ENCODE data around the gene RHBDL1. TPM values are rescaled to one million over a fixed set of nuclear protein-coding genes. Genes with fewer than 3 reads are reported as not detected.

The RHBDL1 gene
- total and polyA plus RNA-seq, 4 donors: 0.91 to 5.4 (median 1.6) TPM

GRCh38 chr16:672371-672770 lies 3.1 kb upstream of the RHBDL1 start:
- H3K9ac ChIP-seq (ENCODE audit: insufficient read depth in 1 of 2, low read length in 2 of 2): no peak overlapping the region
- no peaks in the 10 kb centered on the region for H3K27me3 ChIP-seq (ENCODE audit: control insufficient read depth in 3 of 3, insufficient read depth in 3 of 3, low read length in 2 of 3)
- no peak overlapping the region for H3K4me3 ChIP-seq
- DNase-seq: no peak
- TF ChIP-seq CTCF (IDR thresholded peaks at IDR 0.05; ENCODE audit: control extremely low read depth, extremely low read depth): no peak
- peaks cover 0 to 22% (median 4%) of the 10 kb centered on the region in 5 donors for H3K4me1 ChIP-seq (ENCODE audit: control insufficient read depth in 5 of 5, insufficient read depth in 5 of 5, low read length in 5 of 5)
- H3K27ac ChIP-seq (ENCODE audit: low read depth in 1 of 2, low read length in 1 of 2): no peak overlapping the region
- H3K9me3 ChIP-seq (ENCODE audit: control insufficient read depth in 4 of 4, insufficient read depth in 3 of 4, low read length in 3 of 4): peaks cover 0 to 4% (median 0%) of the 10 kb centered on the region in 4 donors
- ATAC-seq (ENCODE audit: insufficient read depth, low FRiP score): no peak
- peaks cover 2 to 46% (median 19%) of the 10 kb centered on the region in 4 donors for H3K36me3 ChIP-seq (ENCODE audit: control insufficient read depth in 4 of 4, insufficient read depth in 4 of 4, low read length in 4 of 4)
- 95% methylated on average over 19 of the region's 19 CpGs for WGBS, 2 donors

- peaks cover 0 to 4% (median 0%) of the 10 kb centered on the region in 4 donors for H3K9me3 ChIP-seq (ENCODE audit: control insufficient read depth in 4 of 4, insufficient read depth in 3 of 4, low read length in 3 of 4)
- TF ChIP-seq CTCF (IDR thresholded peaks at IDR 0.05; ENCODE audit: control extremely low read depth, extremely low read depth): no peak
- no peak overlapping the region for H3K9ac ChIP-seq (ENCODE audit: insufficient read depth in 1 of 2, low read length in 2 of 2)
- ATAC-seq (ENCODE audit: insufficient read depth, low FRiP score): no peak
- H3K36me3 ChIP-seq (ENCODE audit: control insufficient read depth in 4 of 4, insufficient read depth in 4 of 4, low read length in 4 of 4): peaks cover 2 to 46% (median 19%) of the 10 kb centered on the region in 4 donors
- H3K27ac ChIP-seq (ENCODE audit: low read depth in 1 of 2, low read length in 1 of 2): no peak overlapping the region
- no peaks in the 10 kb centered on the region for H3K27me3 ChIP-seq (ENCODE audit: control insufficient read depth in 3 of 3, insufficient read depth in 3 of 3, low read length in 2 of 3)
- H3K4me1 ChIP-seq (ENCODE audit: control insufficient read depth in 5 of 5, insufficient read depth in 5 of 5, low read length in 5 of 5): peaks cover 0 to 21% (median 4%) of the 10 kb centered on the region in 5 donors
- no peak for DNase-seq
- H3K4me3 ChIP-seq: no peak overlapping the region
- WGBS, 2 donors: 92 to 96% methylated on average over 21 of the region's 21 CpGs
Measured at GRCh38 chr16:672851-673250, 2.6 kb upstream of the RHBDL1 start.

- peaks cover 2 to 46% (median 19%) of the 10 kb centered on the region in 4 donors for H3K36me3 ChIP-seq (ENCODE audit: control insufficient read depth in 4 of 4, insufficient read depth in 4 of 4, low read length in 4 of 4)
- WGBS, 2 donors: 93 to 96% methylated on average over 17 to 18 of the region's 18 CpGs
- DNase-seq: no peak
- H3K4me3 ChIP-seq: no peak overlapping the region
- peaks cover 0 to 21% (median 4%) of the 10 kb centered on the region in 5 donors for H3K4me1 ChIP-seq (ENCODE audit: control insufficient read depth in 5 of 5, insufficient read depth in 5 of 5, low read length in 5 of 5)
- no peak overlapping the region for H3K9ac ChIP-seq (ENCODE audit: insufficient read depth in 1 of 2, low read length in 2 of 2)
- no peak for TF ChIP-seq CTCF (IDR thresholded peaks at IDR 0.05; ENCODE audit: control extremely low read depth, extremely low read depth)
- peaks cover 0 to 4% (median 0%) of the 10 kb centered on the region in 4 donors for H3K9me3 ChIP-seq (ENCODE audit: control insufficient read depth in 4 of 4, insufficient read depth in 3 of 4, low read length in 3 of 4)
- ATAC-seq (ENCODE audit: insufficient read depth, low FRiP score): no peak
- H3K27me3 ChIP-seq (ENCODE audit: control insufficient read depth in 3 of 3, insufficient read depth in 3 of 3, low read length in 2 of 3): no peaks in the 10 kb centered on the region
- no peak overlapping the region for H3K27ac ChIP-seq (ENCODE audit: low read depth in 1 of 2, low read length in 1 of 2)
Measured at GRCh38 chr16:673399-673991, 2.0 kb upstream of the RHBDL1 start.

Data from lung (tissue), 12 donors.